Activated CD4-positive, alpha-beta T cell treated with anti-CD3 and anti-CD28 coated beads, Interleukin-2, amount 10 ng/mL, durations not matched to agents 7 days and 5 days (primary cell): Measurements from ENCODE around the gene OOSP2. TPM values are rescaled to one million over a fixed set of nuclear protein-coding genes. Genes with fewer than 3 reads are reported as not detected.

Experiments
- CTCF ChIA-PET: fragments of 350-600 bp; sonication (Branson Sonifier 250); formaldehyde crosslinking; loops from one replicate; lab custom pipeline; 2021; ENCODE audit warnings: antibody characterized with exemption; lab: Charles Lee
- POLR2A ChIA-PET: fragments of 350-600 bp; sonication (Branson Sonifier 250); formaldehyde crosslinking; loops from one replicate; lab custom pipeline; 2021; ENCODE audit warnings: antibody characterized with exemption; lab: Charles Lee
- DNase-seq: peaks from one replicate; pipeline ENCODE4 v3.0.0-alpha.2; 2020
- H3K27ac Mint-ChIP-seq: one replicate; pipeline ENCODE4 v1.8.0; 2021; ENCODE audit warnings: mild to moderate bottlenecking, moderate library complexity, mixed read lengths
- H3K27me3 Mint-ChIP-seq: one replicate; pipeline ENCODE4 v1.8.0; 2021; ENCODE audit warnings: mixed read lengths
- H3K36me3 Mint-ChIP-seq: one replicate; pipeline ENCODE4 v1.8.0; 2021; ENCODE audit warnings: low read depth, mixed read lengths
- H3K4me1 Mint-ChIP-seq: one replicate; pipeline ENCODE4 v1.8.0; 2021; ENCODE audit warnings: mixed read lengths
- H3K4me3 Mint-ChIP-seq: one replicate; pipeline ENCODE4 v1.8.0; 2021; ENCODE audit warnings: mild to moderate bottlenecking, moderate library complexity, mixed read lengths
- H3K9me3 Mint-ChIP-seq: one replicate; pipeline ENCODE4 v1.8.0; 2021; ENCODE audit warnings: mixed read lengths
- total RNA-seq, 2 experiments: library from RNA; stranded (reverse); gene quantifications; one replicate each; pipeline ENCODE4 v1.2.3, GENCODE V29; 2021

Gene OOSP2
- total RNA-seq, 2 experiments from 2014 or later, result not detected

DNA sequence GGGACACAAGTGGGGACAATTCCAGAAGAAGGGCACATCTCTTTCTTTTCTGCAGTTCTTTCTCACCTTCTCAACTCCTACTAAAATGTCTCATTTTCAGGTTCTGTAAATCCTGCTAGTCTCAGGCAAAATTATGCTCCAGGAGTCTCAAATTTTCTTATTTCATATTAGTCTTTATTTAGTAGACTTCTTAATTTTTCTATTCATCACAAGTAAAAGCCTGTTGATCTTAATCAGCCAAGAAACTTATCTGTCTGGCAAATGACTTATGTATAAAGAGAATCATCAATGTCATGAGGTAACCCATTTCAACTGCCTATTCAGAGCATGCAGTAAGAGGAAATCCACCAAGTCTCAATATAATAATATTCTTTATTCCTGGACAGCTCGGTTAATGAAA lies 48.2 kb downstream of the OOSP2 start, which contains the start of gene MS4A2:
Gene MS4A2 (plus strand): TSS at position 301 of the 400 bp plus-strand sequence. CDS start 102 bp downstream, outside the sequence.
- no peaks in the 10 kb centered on the region for H3K4me1 Mint-ChIP-seq
- CTCF ChIA-PET, result no interaction called here
- POLR2A ChIA-PET, result no interaction called here
- H3K36me3 Mint-ChIP-seq, result no peaks in the 10 kb centered on the region
- H3K27ac Mint-ChIP-seq, result no peak within 1 kb of the TSS
- DNase-seq, result no peak
- H3K9me3 Mint-ChIP-seq, result no peaks in the 10 kb centered on the region
- peaks cover 9% of the 10 kb centered on the region for H3K27me3 Mint-ChIP-seq
- H3K4me3 Mint-ChIP-seq, result no peak within 1 kb of the TSS

GRCh38 chr11:60095477-60096120 lies 55.4 kb downstream of the OOSP2 start:
- peaks cover 2% of the 10 kb centered on the region for H3K27me3 Mint-ChIP-seq
- POLR2A ChIA-PET, result no interaction called here
- H3K4me3 Mint-ChIP-seq, result no peak overlapping the region
- no peaks in the 10 kb centered on the region for H3K4me1 Mint-ChIP-seq
- DNase-seq, result no peak
- no peak overlapping the region for H3K27ac Mint-ChIP-seq
- no peaks in the 10 kb centered on the region for H3K36me3 Mint-ChIP-seq
- H3K9me3 Mint-ChIP-seq, result no peaks in the 10 kb centered on the region
- CTCF ChIA-PET, result no interaction called here

GRCh38 chr11:60097189-60097588 lies 57.0 kb downstream of the OOSP2 start:
- POLR2A ChIA-PET, result no interaction called here
- Mint-ChIP-seq H3K9me3 (no peaks in the 10 kb centered on the region), H3K36me3 (no peaks in the 10 kb centered on the region), H3K27ac (no peak overlapping the region), H3K4me1 (no peaks in the 10 kb centered on the region), H3K4me3 (no peak overlapping the region), H3K27me3 (peaks cover 2% of the 10 kb centered on the region)
- DNase-seq, result no peak
- CTCF ChIA-PET, result no interaction called here

Other genes starting within 250 kb of the OOSP2 start
- gene MRPL16, start 229.6 kb upstream of the OOSP2 start, total RNA-seq, result 10 to 100 TPM; 77.1 to 78.3 TPM
- gene CBLIF, start 194.9 kb upstream of the OOSP2 start, total RNA-seq, result not detected
- not detected for gene TCN1, start 173.9 kb upstream of the OOSP2 start, total RNA-seq
- gene OOSP3, start 161.6 kb upstream of the OOSP2 start, total RNA-seq, result not detected
- not detected for gene OOSP1, start 102.0 kb upstream of the OOSP2 start, total RNA-seq
- not detected for gene OOSP4A, start 76.4 kb upstream of the OOSP2 start, total RNA-seq
- not detected for gene OOSP4B, start 23.2 kb upstream of the OOSP2 start, total RNA-seq
- not detected for gene MS4A3, start 16.3 kb downstream of the OOSP2 start, total RNA-seq
- gene MS4A2, start 48.3 kb downstream of the OOSP2 start, total RNA-seq, result not detected
- not detected for gene MS4A6A, start 142.7 kb downstream of the OOSP2 start, total RNA-seq
- gene MS4A4E, start 202.7 kb downstream of the OOSP2 start, total RNA-seq, result not detected
- gene MS4A4A, start 240.3 kb downstream of the OOSP2 start, total RNA-seq, result not detected